Measurements from ENCODE around the gene IL17F.

- TF ChIP-seq CTCF (IDR thresholded peaks at IDR 0.05; ENCODE audit: low read depth, low read length): no peak
- TF ChIP-seq MAX (IDR thresholded peaks at IDR 0.05; ENCODE audit: low read depth, low read length): no peak
- TF ChIP-seq POLR2A (IDR thresholded peaks at IDR 0.05; ENCODE audit: extremely low read depth, insufficient read length): no peak
- TF ChIP-seq MYC (IDR thresholded peaks at IDR 0.05; ENCODE audit: low read depth, low read length): no peak
These were observed 10.6 kb upstream of the IL17F start for GRCh38 chr6:52254731-52255378.
